Measurements from ENCODE around the gene MSANTD1.

Gene MSANTD1

GRCh38 chr4:3248811-3249661 is at the start of gene MSANTD1:
MSANTD1 (plus strand) TSS chr4:3249159; CDS start chr4:3249223, 64 bp downstream.
- DNase-seq (ENCODE audit: low read depth in 2 of 2): no peak

GRCh38 chr4:3199653-3200422 is 49.1 kb upstream of the MSANTD1 start:
- DNase-seq (ENCODE audit: low read depth in 2 of 2): no peak

GRCh38 chr4:3200423-3201090 is 48.4 kb upstream of the MSANTD1 start:
- DNase-seq (ENCODE audit: low read depth in 2 of 2): no peak

GRCh38 chr4:3201718-3202702 is 46.9 kb upstream of the MSANTD1 start:
- peak; percentile 46 to 60 for DNase-seq (ENCODE audit: low read depth in 2 of 2)

- peak; percentile 16 to 24 for DNase-seq (ENCODE audit: low read depth in 2 of 2)
These were observed 45.8 kb upstream of the MSANTD1 start for GRCh38 chr4:3202836-3203820.

- no peak for DNase-seq (ENCODE audit: low read depth in 2 of 2)
These were observed 45.0 kb upstream of the MSANTD1 start for GRCh38 chr4:3203971-3204431.

- no peak for DNase-seq (ENCODE audit: low read depth in 2 of 2)
These were observed 43.0 kb upstream of the MSANTD1 start for GRCh38 chr4:3205995-3206394.

- DNase-seq (ENCODE audit: low read depth in 2 of 2): no peak
These were observed 42.4 kb upstream of the MSANTD1 start for GRCh38 chr4:3206439-3207100.

- DNase-seq (ENCODE audit: low read depth in 2 of 2): no peak
These were observed 41.4 kb upstream of the MSANTD1 start for GRCh38 chr4:3207531-3208037.

GRCh38 chr4:3208826-3209225 is 40.1 kb upstream of the MSANTD1 start:
- no peak for DNase-seq (ENCODE audit: low read depth in 2 of 2)

- DNase-seq (ENCODE audit: low read depth in 2 of 2): no peak
These were observed 39.2 kb upstream of the MSANTD1 start for GRCh38 chr4:3209551-3210325.

GRCh38 chr4:3210467-3210866 is 38.5 kb upstream of the MSANTD1 start:
- DNase-seq (ENCODE audit: low read depth in 2 of 2): no peak

- no peak for DNase-seq (ENCODE audit: low read depth in 2 of 2)
These were observed 37.1 kb upstream of the MSANTD1 start for GRCh38 chr4:3211866-3212265.

GRCh38 chr4:3212391-3213105 is 36.4 kb upstream of the MSANTD1 start:
- DNase-seq (ENCODE audit: low read depth in 2 of 2): no peak

GRCh38 chr4:3213106-3213425 is 35.9 kb upstream of the MSANTD1 start:
- no peak for DNase-seq (ENCODE audit: low read depth in 2 of 2)

GRCh38 chr4:3213661-3214250 is 35.2 kb upstream of the MSANTD1 start:
- no peak for DNase-seq (ENCODE audit: low read depth in 2 of 2)

GRCh38 chr4:3215256-3215655 is 33.7 kb upstream of the MSANTD1 start:
- DNase-seq (ENCODE audit: low read depth in 2 of 2): no peak

Measured in stimulated activated CD4-positive, alpha-beta T cell treated with anti-CD3 and anti-CD28 coated beads, Interleukin-4, amount 100 ng/mL, for 48 hours (primary cell).